Upper lobe of left lung (tissue), 6 donors: ENCODE results near the gene PPP1R14D. TPM values are rescaled to one million over a fixed set of nuclear protein-coding genes. Genes with fewer than 3 reads are reported as not detected.
A peak's percentile ranks its signal among the peaks of the same experiment; 100 is the strongest.

Experiments used
- ATAC-seq, 2 donors: fragments of 200-7000 bp; cut with Tn5 transposase; one replicate each; pipeline ENCODE4 v1.9.1; 2022; ENCODE audit warnings: mild to moderate bottlenecking in 2 of 2, moderate library complexity in 2 of 2; ENCODE audit not compliant: low FRiP score in 2 of 2
- DNase-seq, 2 donors: peaks; one replicate each; pipeline ENCODE4 v3.0.0-alpha.2; 2019 to 2020
- H3K27ac ChIP-seq, 4 donors: fragments of 200-600 bp; sonication (generic); one replicate each; pipeline ENCODE4 v1.5.1; 2016 to 2019
- H3K27me3 ChIP-seq, 4 donors: fragments of 200-600 bp; sonication (generic); one replicate each; pipeline ENCODE4 v1.5.1; 2017 to 2019
- H3K36me3 ChIP-seq, 4 donors: fragments of 200-600 bp; sonication (generic); one replicate each; pipeline ENCODE4 v1.5.1; 2016 to 2019
- H3K4me1 ChIP-seq, 4 donors: fragments of 200-600 bp; sonication (generic); one replicate each; pipeline ENCODE4 v1.5.1; 2018 to 2019
- H3K4me3 ChIP-seq, 4 donors: fragments of 200-600 bp; sonication (generic); one replicate each; pipeline ENCODE4 v1.5.1; 2017 to 2019; ENCODE audit warnings: mild to moderate bottlenecking in 2 of 4, moderate library complexity in 1 of 4
- H3K9me3 ChIP-seq, 4 donors: fragments of 200-600 bp; sonication (generic); one replicate each; pipeline ENCODE4 v1.5.1; 2018 to 2019
- EP300 ChIP-seq, 4 donors: sonication (generic); formaldehyde crosslinking; IDR thresholded peaks; one replicate each; pipeline ENCODE4 v1.5.1; 2017; ENCODE audit warnings: antibody characterized with exemption in 4 of 4, control low read depth in 2 of 4
- POLR2A ChIP-seq, 4 donors: fragments of 450-650 bp; IDR thresholded peaks; one replicate each; pipeline ENCODE4 v1.5.1; 2016 to 2017; ENCODE audit warnings: antibody characterized with exemption in 4 of 4, mild to moderate bottlenecking in 2 of 4
- POLR2AphosphoS5 ChIP-seq, 2 donors: sonication (generic); formaldehyde crosslinking; IDR thresholded peaks; one replicate each; pipeline ENCODE4 v1.5.1; 2017; ENCODE audit warnings: antibody characterized with exemption in 2 of 2
- WGBS, 2 donors: methylation state at CpG; one replicate each; pipeline ENCODE4 v1.1.5; 2017 to 2018; 5-methylcytosine and 5-hydroxymethylcytosine counted together
- total RNA-seq, 6 donors: library from RNA; depleted of rRNA in 4 of 6; stranded (reverse); fragments of >200 nt in 4 of 6; gene quantifications; one replicate each; pipeline versions ENCODE4 v1.1.0 to v1.2.1, GENCODE V29; 2016 to 2021
- TF ChIP-seq, protein P1 (sequence below), 6 experiments: fragments of 450-650 bp in 4 of 6; fragments of 200-600 bp in 2 of 6; sonication (generic) in 2 of 6; IDR thresholded peaks; one replicate each; pipeline ENCODE4 v1.5.1; 2016 to 2019; ENCODE audit warnings: antibody characterized with exemption in 6 of 6
- donor health status: DM: no; HTN: no; CAD: no; lungs with moderate emphysema.
- donor health status: DM: no; HTN: yes; CAD: no; lungs with severe emphysema.

The PPP1R14D gene
- total RNA-seq, 6 donors from 2014 or later, result 0.34 to 3.3 TPM; not detected in 4

GRCh38 chr15:40771242-40771641 is 57.3 kb downstream of the PPP1R14D start:
- Histone ChIP-seq H3K27ac (peak overlapping the region in 2 of 4 donors; percentile 75 to 81), H3K4me3 (no peak overlapping the region), H3K4me1 (peaks cover 11 to 41% (median 26%) of the 10 kb centered on the region in 4 donors), H3K27me3 (no peaks in the 10 kb centered on the region), H3K36me3 (peaks cover 5 to 79% (median 58%) of the 10 kb centered on the region in 4 donors), H3K9me3 (no peaks in the 10 kb centered on the region)
- DNase-seq (no peak), ATAC-seq (no peak)
- no peak for TF ChIP-seq POLR2AphosphoS5 (IDR thresholded peaks at IDR 0.05)
- no peak for TF ChIP-seq EP300 (IDR thresholded peaks at IDR 0.05)
- TF ChIP-seq POLR2A (IDR thresholded peaks at IDR 0.05), result no peak
- TF ChIP-seq, protein P1, sequence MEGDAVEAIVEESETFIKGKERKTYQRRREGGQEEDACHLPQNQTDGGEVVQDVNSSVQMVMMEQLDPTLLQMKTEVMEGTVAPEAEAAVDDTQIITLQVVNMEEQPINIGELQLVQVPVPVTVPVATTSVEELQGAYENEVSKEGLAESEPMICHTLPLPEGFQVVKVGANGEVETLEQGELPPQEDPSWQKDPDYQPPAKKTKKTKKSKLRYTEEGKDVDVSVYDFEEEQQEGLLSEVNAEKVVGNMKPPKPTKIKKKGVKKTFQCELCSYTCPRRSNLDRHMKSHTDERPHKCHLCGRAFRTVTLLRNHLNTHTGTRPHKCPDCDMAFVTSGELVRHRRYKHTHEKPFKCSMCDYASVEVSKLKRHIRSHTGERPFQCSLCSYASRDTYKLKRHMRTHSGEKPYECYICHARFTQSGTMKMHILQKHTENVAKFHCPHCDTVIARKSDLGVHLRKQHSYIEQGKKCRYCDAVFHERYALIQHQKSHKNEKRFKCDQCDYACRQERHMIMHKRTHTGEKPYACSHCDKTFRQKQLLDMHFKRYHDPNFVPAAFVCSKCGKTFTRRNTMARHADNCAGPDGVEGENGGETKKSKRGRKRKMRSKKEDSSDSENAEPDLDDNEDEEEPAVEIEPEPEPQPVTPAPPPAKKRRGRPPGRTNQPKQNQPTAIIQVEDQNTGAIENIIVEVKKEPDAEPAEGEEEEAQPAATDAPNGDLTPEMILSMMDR (IDR thresholded peaks at IDR 0.05), result no peak
- 93 to 94% methylated on average over 5 of the region's 5 CpGs for WGBS, 2 donors

GRCh38 chr15:40770147-40770721 is 58.3 kb downstream of the PPP1R14D start:
- H3K27me3 ChIP-seq, result no peaks in the 10 kb centered on the region
- TF ChIP-seq, protein P1 (IDR thresholded peaks at IDR 0.05), result no peak
- no peak for TF ChIP-seq POLR2A (IDR thresholded peaks at IDR 0.05)
- no peak for TF ChIP-seq POLR2AphosphoS5 (IDR thresholded peaks at IDR 0.05)
- TF ChIP-seq EP300 (IDR thresholded peaks at IDR 0.05), result no peak
- DNase-seq, result peak; percentile 56 to 85
- H3K9me3 ChIP-seq, result no peaks in the 10 kb centered on the region
- no peak for ATAC-seq
- H3K36me3 ChIP-seq, result peaks cover 2 to 69% (median 48%) of the 10 kb centered on the region in 4 donors
- H3K4me1 ChIP-seq, result peaks cover 15 to 49% (median 32%) of the 10 kb centered on the region in 4 donors
- 86% methylated on average over 17 of the region's 17 CpGs; no CpG with 5 or more reads in 1 of the 2 donors for WGBS, 2 donors
- H3K27ac ChIP-seq, result peak overlapping the region; percentile 54 to 81 (median 68)
- H3K4me3 ChIP-seq, result peak overlapping the region in 1 of 4 donors; percentile 4

DNA sequence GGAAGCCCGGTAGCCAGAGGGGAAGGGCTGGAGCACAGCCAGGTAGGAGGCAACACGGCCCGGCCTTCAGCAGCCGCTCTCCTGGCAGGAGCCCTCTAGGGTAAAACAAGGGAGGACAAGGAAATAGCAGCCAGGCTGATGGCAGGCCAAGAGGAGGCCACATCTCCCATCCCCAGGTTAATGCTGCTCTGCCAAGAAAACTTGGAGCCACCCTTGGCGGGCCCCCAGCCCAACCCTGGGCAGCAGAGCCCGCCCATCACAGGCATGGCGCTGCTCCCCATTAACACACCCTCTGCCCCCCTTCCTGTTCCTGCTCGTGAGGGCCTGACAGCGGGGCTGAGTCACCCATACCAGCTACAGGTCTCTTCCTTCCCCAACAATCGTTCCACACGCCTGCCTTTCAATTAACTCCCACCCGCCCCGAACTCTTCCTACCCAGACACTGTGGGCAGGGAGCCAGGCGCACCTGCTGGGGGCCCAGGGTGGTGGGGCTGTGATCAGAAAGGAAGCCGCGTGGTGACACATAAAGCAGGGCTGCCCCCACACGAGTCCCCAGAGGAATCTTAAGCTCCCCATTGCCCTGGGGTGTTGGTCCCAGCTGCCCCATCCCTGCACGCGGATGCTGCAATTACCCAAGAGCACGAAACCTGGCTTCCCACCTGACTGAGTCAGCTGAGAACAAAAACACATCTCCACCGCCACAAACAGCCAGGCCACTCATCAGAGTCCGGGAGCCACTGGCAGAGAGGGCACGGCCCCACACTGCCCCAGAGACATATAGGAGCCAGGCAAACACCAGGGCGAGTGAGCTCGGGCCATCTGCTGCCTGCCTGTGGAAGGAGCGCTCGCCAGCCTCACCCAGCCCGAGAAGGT is 59.0 kb downstream of the PPP1R14D start, which contains the start of gene C15orf62:
C15orf62 (plus strand) TSS at position 707 of the 873 bp plus-strand sequence. CDS start 516 bp downstream, outside the sequence.
- Histone ChIP-seq H3K4me3 (peak within 1 kb of the TSS in 2 of 4 donors; percentile 4 to 16), H3K9me3 (no peaks in the 10 kb centered on the region), H3K36me3 (peaks cover 0 to 62% (median 41%) of the 10 kb centered on the region in 4 donors), H3K27me3 (no peaks in the 10 kb centered on the region), H3K4me1 (peaks cover 21 to 57% (median 40%) of the 10 kb centered on the region in 4 donors), H3K27ac (peak within 1 kb of the TSS; percentile 54 to 81 (median 68))
- DNase-seq, result peak; percentile 78 to 79
- no peak for TF ChIP-seq POLR2AphosphoS5 (IDR thresholded peaks at IDR 0.05)
- peak in 1 of 4 donors; percentile 33 for TF ChIP-seq POLR2A (IDR thresholded peaks at IDR 0.05)
- no peak for TF ChIP-seq EP300 (IDR thresholded peaks at IDR 0.05)
- TF ChIP-seq, protein P1 (IDR thresholded peaks at IDR 0.05), result no peak
- ATAC-seq, result peak; percentile 12 to 70
- WGBS, 2 donors, result 51 to 63% methylated on average over 20 to 28 of the region's 28 CpGs

DNA sequence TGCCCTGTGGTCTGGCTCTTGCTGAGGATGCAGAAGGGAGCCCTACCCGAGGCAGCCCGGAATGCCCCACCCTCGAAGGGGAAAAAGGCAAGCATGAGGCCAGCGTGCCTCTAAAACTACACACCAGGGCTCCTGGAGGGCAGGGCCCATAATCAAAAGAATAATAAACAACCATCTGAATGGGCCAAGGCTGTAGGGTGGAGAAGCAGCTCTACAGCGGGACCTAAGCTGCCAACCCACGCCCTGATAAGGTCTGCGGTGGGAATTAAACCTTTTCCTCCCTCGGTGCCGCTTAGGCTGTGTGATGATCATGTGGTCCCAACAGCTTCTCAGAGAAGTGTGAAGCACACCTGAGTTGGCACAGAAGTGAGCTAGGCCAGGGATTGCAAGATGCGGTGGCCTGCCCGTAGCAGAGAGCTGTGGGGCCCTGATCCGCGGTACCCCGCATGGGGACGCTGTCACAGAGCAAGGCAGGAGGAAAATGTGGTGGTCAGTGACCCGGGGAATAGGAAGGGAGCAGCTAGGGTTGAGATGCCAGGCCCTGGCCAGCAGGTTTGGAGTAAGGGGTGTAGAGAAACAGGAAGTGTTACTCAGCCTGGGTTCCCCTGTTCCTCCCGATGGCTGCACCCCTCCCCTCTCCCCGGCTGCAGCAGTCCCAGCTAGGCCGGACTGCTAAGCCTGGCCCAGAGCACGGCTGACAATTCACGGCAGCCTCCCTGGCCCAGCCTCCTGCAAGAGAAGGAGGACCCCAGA is 59.8 kb downstream of the PPP1R14D start:
- ATAC-seq (no peak), DNase-seq (no peak)
- peaks cover 0 to 53% (median 32%) of the 10 kb centered on the region in 4 donors for H3K36me3 ChIP-seq
- H3K4me3 ChIP-seq, result peak overlapping the region in 1 of 4 donors; percentile 16
- no peaks in the 10 kb centered on the region for H3K9me3 ChIP-seq
- H3K27ac ChIP-seq, result peak overlapping the region; percentile 54 to 81 (median 68)
- H3K4me1 ChIP-seq, result peaks cover 24 to 65% (median 42%) of the 10 kb centered on the region in 4 donors
- no peak for TF ChIP-seq POLR2A (IDR thresholded peaks at IDR 0.05)
- no peak for TF ChIP-seq POLR2AphosphoS5 (IDR thresholded peaks at IDR 0.05)
- no peak for TF ChIP-seq EP300 (IDR thresholded peaks at IDR 0.05)
- TF ChIP-seq, protein P1 (IDR thresholded peaks at IDR 0.05), result no peak
- no peaks in the 10 kb centered on the region for H3K27me3 ChIP-seq
- WGBS, 2 donors, result 65 to 70% methylated on average over 14 to 21 of the region's 21 CpGs
